GM08714 (cell line): Measurements from ENCODE around the gene ZEB2.

Experiments used
- H3K4me3 ChIP-seq: fragments of 200-500 bp; sonication (Bioruptor generic); 2 replicates; pipeline ENCODE4 v1.5.1; 2014; ENCODE audit warnings: mild to moderate bottlenecking, low read length, inconsistent platforms
- ZNF274 ChIP-seq: IDR thresholded peaks from 2 replicates; pipeline ENCODE4 v1.6.1; 2012; ENCODE audit warnings: mild to moderate bottlenecking, low read depth, low read length

Gene ZEB2

DNA sequence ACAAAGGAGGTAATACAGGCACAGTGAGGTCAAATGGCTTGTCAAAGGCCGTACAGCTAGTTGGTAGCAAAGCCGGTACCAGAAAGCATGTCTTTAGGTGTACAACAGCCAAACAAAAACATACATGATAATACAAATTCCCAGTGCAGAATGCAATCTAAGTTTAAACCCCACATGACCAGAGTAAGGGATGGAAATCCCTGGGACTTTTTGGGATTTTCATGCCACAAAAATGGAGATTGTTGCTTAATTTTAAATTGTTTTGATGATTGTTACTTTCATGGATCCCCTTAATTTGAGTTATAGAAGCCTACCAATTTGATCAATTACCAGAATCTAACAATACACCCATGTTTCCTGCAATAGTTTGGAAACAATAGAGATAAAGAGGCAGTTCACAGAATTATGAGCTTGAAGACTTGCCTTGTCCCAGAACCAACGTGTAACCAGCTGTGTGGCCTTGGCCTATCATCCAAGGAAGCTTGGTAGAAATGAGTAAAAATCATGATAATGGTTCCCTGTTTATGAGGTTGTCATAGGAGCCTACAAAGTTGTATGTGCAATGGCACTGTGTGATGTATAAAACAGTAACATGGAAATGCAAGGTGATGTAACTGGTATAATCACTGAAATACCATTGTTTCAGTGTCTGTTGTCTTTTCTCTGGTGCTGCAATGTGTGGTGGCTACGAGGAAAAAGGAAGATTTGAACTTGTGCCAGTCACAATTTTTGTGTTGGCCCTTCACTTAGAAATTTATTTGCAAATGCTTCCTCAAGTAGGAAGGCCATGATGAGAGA, 85.3 kb downstream of the ZEB2 start:
- TF ChIP-seq ZNF274: no peak
- H3K4me3 ChIP-seq: no peak overlapping the region

GRCh38 chr2:144432921-144433320, 87.0 kb downstream of the ZEB2 start:
- no peak for TF ChIP-seq ZNF274
- H3K4me3 ChIP-seq: no peak overlapping the region

DNA sequence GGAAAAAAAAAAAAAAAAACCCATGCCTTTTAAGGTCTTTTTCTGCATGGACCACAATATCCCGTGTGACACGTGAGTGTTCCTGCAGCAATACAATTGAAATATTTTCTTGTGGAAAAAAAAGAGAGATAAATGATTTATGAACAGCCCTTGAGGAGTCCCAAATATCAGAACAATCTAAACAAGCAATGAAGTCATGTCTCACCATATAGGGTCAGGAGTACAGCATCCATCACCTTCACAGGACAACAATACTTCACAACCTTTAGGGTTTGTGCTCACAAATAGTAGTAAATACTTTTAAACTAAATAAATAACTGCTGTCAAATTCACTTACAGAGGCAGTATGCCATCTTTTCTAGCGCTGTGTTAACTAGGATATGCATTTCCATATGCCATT, 87.9 kb downstream of the ZEB2 start:
- no peak for TF ChIP-seq ZNF274
- no peak overlapping the region for H3K4me3 ChIP-seq

GRCh38 chr2:144431392-144431783, 88.5 kb downstream of the ZEB2 start:
- no peak overlapping the region for H3K4me3 ChIP-seq
- TF ChIP-seq ZNF274: no peak

GRCh38 chr2:144430722-144431391, 89.1 kb downstream of the ZEB2 start:
- H3K4me3 ChIP-seq: no peak overlapping the region

DNA sequence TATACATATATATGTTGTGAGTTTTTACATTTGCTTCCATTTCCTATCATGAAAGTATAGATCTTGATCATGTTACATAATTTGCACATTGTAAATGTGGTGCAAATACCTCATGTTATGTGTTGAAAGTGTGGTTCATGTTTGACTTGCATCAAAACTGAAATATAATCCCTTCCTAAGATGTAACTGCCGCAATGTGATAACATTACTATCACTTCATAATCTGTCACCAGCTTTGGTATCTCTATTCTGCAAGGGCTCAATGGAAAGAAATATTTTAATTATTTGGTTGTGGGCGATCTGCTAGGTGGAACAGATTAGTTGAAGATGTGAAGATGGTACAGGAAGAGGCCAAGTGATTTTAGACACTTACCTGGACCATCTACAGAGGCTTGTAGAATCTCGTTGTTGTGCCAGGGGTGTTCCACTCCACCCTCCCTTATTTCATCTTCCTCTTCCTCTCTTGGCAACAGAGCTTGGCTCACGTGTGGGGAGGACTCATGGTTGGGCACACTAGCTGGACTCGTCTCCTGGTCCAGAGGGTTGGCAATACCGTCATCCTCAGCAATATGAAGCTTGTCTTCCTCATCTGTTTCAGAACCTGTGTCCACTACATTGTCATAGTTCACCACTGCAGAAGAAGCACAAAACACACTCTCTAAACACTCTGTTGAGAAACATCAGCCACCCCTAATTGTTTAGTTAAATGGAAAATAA, 90.4 kb downstream of the ZEB2 start:
- H3K4me3 ChIP-seq: no peak overlapping the region
- no peak for TF ChIP-seq ZNF274

More at GRCh38 chr2:144430722-144431391, 89.1 kb downstream of the ZEB2 start:
- TF ChIP-seq ZNF274: no peak

DNA sequence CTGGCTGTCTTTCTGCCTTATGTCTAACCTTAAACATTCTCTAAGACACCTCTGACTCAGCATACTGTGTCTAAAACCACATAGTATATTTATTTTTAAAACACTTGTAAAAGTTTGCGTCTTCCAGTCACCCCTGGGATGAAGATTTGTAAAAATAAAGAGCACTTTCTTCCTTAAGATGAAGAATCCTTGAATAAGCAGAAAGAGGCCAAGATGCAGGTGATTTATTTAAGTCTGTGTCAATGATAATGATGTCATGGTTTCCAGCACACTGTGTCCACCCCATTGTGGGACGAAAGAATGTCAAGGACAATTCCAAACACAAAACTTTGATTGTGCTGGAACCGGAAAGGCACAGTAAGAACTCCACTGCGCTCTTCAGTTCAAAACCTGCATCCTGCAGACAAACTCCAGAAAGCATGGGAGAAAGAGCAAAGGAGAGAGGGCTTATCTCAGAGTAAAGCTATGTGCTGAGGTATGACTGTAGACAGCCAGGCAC, 92.9 kb downstream of the ZEB2 start:
- H3K4me3 ChIP-seq: no peak overlapping the region
- no peak for TF ChIP-seq ZNF274

- no peak overlapping the region for H3K4me3 ChIP-seq
- no peak for TF ChIP-seq ZNF274
These were observed 93.6 kb downstream of the ZEB2 start for GRCh38 chr2:144426355-144426754.

DNA sequence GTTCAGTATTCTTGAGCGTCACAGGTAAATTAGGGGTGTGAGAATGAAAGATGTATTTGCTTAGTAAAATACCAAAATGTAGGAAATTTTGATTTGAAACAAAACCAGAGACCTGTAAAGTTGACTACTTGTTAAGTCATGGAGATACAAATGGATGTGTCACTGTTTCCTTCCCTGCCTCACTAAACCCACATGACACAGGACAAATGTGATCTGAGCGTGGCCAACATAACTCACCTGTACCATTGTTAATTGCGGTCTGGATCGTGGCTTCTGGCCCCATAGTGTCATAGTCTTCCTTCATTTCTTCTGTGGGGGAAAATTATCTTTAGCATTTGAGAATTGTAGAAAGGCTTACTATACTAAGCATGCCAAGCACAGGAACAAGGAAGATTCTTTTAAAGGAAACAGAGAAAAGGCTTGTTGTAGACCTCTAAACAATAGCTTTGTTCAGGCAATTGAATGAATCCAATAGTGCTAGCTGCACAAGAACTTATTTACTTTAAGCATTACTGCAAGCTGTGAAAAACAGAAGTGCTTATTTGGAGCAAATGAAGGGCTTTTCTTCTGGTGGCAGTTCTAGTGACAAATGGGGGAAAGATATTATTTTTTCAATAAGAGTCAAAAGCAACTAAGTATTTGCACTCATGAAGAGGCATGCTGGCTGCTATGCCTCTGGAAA, 95.2 kb downstream of the ZEB2 start:
- no peak overlapping the region for H3K4me3 ChIP-seq
- TF ChIP-seq ZNF274: no peak

DNA sequence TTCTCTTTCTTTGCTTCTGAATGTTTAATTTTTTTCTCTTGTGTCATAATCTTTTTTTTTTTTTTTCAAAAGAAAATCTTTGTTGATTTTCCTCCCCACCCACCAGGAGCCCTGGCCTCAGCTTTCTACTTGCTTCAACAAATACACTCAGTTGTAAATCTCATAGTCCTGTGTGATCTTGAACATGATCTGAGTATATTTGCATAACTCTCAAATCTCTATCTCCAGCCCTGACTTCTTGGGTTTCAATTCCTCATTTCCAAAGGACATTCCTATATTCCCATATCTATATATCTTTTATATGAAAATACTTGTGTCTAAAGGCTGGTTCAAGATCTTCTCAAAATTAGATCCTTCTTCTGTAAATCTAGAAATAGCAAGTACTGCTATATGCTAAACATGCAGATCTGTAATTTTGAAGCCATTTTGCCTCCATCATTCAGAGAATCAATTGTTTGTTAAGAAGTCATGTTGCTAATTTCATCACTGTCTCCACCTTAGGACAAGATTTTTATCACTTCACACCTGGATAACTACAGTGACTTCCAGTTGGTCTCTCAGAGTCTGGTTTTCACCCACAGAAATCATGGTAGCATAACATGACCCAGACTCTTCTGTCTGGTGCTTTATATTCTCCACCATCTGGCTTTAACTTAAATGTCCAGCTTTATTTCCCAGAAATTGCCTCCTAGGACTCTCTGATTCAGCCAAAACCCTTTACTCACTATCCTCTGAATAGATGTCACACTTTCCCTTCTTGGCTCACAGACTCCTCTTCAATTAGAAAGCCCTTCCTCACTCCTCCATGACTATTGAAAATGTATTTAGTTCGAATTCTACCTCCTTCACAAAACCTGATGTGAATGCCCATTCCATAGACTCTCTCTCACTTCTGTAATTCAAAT, 98.1 kb downstream of the ZEB2 start:
- no peak overlapping the region for H3K4me3 ChIP-seq
- TF ChIP-seq ZNF274: no peak

- no peak overlapping the region for H3K4me3 ChIP-seq
- TF ChIP-seq ZNF274: no peak
These were observed 100.7 kb downstream of the ZEB2 start for GRCh38 chr2:144419218-144419617.

GRCh38 chr2:144415386-144415785, 104.5 kb downstream of the ZEB2 start:
- TF ChIP-seq ZNF274: no peak
- H3K4me3 ChIP-seq: no peak overlapping the region

GRCh38 chr2:144414324-144414845, 105.5 kb downstream of the ZEB2 start:
- H3K4me3 ChIP-seq: no peak overlapping the region
- no peak for TF ChIP-seq ZNF274
